Pancreas (tissue), 10 donors: Measurements from ENCODE around the gene PTGDS. TPM values are rescaled to one million over a fixed set of nuclear protein-coding genes. Genes with fewer than 3 reads are reported as not detected.

Experiments used
- ATAC-seq, 4 donors: fragments of 200-7000 bp; cut with Tn5 transposase; one replicate each; pipeline versions ENCODE4 v1.8.0 to v1.9.1; 2020; ENCODE audit warnings: mild to moderate bottlenecking in 4 of 4, moderate library complexity in 4 of 4
- DNase-seq, 6 donors: peaks; one replicate each; pipeline ENCODE4 v3.0.0-alpha.2; 2020
- FAIRE-seq: peaks from 2 replicates; lab custom pipeline; 2012; peaks lifted over from hg19 to GRCh38; lab: Jason Lieb, UNC
- H3K27ac ChIP-seq, 4 donors: fragments of 200-600 bp; sonication (generic); 1 replicate in 3 of 4; 2 replicates in 1 of 4; pipeline versions ENCODE4 v1.5.0 to v1.8.0; 2020
- H3K27me3 ChIP-seq, 4 donors: fragments of 200-600 bp; one replicate each; pipeline ENCODE4 v1.8.0; 2021
- H3K36me3 ChIP-seq, 3 donors: fragments of 200-600 bp; sonication (generic) in 1 of 3; one replicate each; pipeline versions ENCODE4 v1.5.0 to v1.8.0; 2020 to 2021
- H3K4me1 ChIP-seq, 3 donors: fragments of 200-600 bp; one replicate each; pipeline ENCODE4 v1.8.0; 2021
- H3K4me3 ChIP-seq, 4 donors: fragments of 200-600 bp; sonication (generic) in 2 of 4; one replicate each; pipeline versions ENCODE4 v1.5.0 to v1.8.0; 2020 to 2021
- H3K9me3 ChIP-seq, 4 donors: fragments of 200-600 bp; one replicate each; pipeline ENCODE4 v1.8.0; 2021
- WGBS, 2 donors: extraction: QIAGEN DNeasy Blood & Tissue Kit; methylation state at CpG; one replicate each; pipeline ENCODE4 v1.1.7; 2013; 5-methylcytosine and 5-hydroxymethylcytosine counted together
- intact Hi-C, 3 donors: fragments of 100-400 bp; cut with DNase I; formaldehyde crosslinking; loops; one replicate each; pipeline versions ENCODE4 v1.11.1 to v1.14.2; 2022
- polyA plus RNA-seq, 2 donors: library from polyadenylated mRNA; stranded (reverse); fragments of 200-250 nt; gene quantifications; one replicate each; pipeline ENCODE4 v1.2.3, GENCODE V29; 2013
- total RNA-seq, 6 donors: library from RNA; stranded (reverse); fragmentation: NEBNext Ultra II Directional in 4 of 6; extraction: Animal tissue kit (Norgen Biotek cat#: 25700) in 4 of 6; gene quantifications; one replicate each; pipeline versions ENCODE4 v1.2.1 to v1.2.4, GENCODE V29; 2021 to 2023
- TF ChIP-seq, protein P1 (sequence below), 4 donors: fragments of 200-600 bp; sonication (generic) in 3 of 4; IDR thresholded peaks; one replicate each; pipeline versions ENCODE4 v1.5.0 to v1.8.0; 2021; ENCODE audit warnings: antibody characterized with exemption in 4 of 4
- donor health status: healthy with polysubstance abuse.
- donor health status: DM: no; HTN: no; CAD: no; lungs with moderate emphysema.
- donor health status: DM: no; HTN: no; CAD: no.
- donor health status: control.
- donor health status: control.
- donor health status: Bipolar disorder and iron deficiency.
- donor health status: DM: yes; HTN: yes; CAD: no.
- donor health status: DM: no; HTN: no; CAD: no.
- donor health status: DM: no; HTN: no; CAD: no.
- donor health status: DM: yes; HTN: yes; CAD: no.

PTGDS gene
- total and polyA plus RNA-seq, 8 donors = 5.7 to 49.1 (median 36.9) TPM

DNA sequence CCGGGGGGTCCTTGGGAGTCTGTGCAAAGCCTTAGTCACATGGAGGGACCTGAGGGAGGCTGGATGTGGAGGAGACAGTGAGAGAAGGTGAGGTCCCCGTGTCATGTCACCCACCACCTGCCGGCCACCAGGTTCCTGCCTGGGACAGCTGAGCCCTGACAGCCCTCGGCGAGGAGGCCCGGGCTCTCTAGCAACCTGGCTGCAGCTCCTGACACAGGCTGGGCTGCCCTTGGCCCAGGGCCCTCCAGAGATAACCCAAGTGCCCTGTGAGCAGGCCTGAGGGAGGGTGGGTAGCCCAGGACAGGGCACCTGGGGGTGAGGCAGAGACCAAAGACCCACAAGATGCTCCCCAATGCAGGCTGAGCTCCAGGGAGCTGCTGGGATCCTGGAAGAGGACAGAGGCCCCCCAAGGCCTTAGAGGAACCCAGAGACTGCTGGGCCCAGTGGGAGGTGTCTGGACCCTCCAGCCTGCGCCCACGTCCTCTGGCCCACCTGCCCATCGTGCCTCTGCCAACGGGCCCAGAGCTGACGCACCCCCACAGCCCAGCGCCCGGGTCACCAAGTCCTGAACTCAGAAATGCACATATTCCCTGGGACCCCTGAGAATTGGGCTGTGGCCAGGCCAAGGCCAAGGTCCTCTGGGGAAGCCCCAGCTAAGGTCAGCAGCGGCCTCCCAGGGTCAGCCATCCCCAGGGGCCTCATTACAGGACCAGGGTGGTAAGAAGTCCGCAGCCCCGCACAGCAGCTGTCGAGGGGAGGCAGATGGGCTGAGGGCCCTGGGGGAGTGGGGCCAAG is 8.8 kb upstream of the PTGDS start:
- WGBS, 2 donors = 73 to 76% methylated on average over 14 to 17 of the region's 17 CpGs
- DNase-seq (no peak), FAIRE-seq (no peak), ATAC-seq (no peak)
- Histone ChIP-seq H3K9me3 (no peaks in the 10 kb centered on the region), H3K4me1 (peaks cover 0 to 5% (median 4%) of the 10 kb centered on the region in 3 donors), H3K4me3 (no peak overlapping the region), H3K27me3 (no peaks in the 10 kb centered on the region), H3K27ac (no peak overlapping the region), H3K36me3 (no peaks in the 10 kb centered on the region)
- TF ChIP-seq, protein P1, sequence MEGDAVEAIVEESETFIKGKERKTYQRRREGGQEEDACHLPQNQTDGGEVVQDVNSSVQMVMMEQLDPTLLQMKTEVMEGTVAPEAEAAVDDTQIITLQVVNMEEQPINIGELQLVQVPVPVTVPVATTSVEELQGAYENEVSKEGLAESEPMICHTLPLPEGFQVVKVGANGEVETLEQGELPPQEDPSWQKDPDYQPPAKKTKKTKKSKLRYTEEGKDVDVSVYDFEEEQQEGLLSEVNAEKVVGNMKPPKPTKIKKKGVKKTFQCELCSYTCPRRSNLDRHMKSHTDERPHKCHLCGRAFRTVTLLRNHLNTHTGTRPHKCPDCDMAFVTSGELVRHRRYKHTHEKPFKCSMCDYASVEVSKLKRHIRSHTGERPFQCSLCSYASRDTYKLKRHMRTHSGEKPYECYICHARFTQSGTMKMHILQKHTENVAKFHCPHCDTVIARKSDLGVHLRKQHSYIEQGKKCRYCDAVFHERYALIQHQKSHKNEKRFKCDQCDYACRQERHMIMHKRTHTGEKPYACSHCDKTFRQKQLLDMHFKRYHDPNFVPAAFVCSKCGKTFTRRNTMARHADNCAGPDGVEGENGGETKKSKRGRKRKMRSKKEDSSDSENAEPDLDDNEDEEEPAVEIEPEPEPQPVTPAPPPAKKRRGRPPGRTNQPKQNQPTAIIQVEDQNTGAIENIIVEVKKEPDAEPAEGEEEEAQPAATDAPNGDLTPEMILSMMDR (IDR thresholded peaks at IDR 0.05) = no peak
- intact Hi-C loops = no loop called here

DNA sequence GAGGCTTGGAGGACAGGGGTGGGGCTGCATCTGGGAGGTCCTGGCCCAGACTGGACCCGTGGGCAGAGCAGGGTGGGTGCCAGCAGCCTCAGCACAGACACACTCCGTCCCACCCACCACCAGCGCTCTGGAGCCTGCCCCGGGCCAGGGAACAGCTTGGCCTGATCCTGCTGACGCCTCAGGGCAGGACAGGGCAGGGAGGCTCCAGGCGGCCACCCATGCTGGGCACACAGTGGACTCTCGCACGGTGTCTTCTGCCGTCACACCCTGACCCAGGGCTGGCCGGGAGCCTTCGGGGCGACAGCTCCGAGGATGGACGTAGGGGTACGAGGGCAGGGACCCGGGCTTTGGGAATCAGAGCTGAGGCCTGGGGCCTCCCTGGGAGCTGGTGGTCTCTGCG is 8.2 kb upstream of the PTGDS start:
- ATAC-seq (no peak), FAIRE-seq (no peak), DNase-seq (no peak)
- Histone ChIP-seq H3K27ac (no peak overlapping the region), H3K4me1 (peaks cover 0 to 5% (median 4%) of the 10 kb centered on the region in 3 donors), H3K27me3 (no peaks in the 10 kb centered on the region), H3K36me3 (no peaks in the 10 kb centered on the region), H3K9me3 (no peaks in the 10 kb centered on the region), H3K4me3 (no peak overlapping the region)
- 84 to 85% methylated on average over 17 of the region's 17 CpGs for WGBS, 2 donors
- TF ChIP-seq, protein P1 (IDR thresholded peaks at IDR 0.05) = no peak
- intact Hi-C loops = no loop called here

DNA sequence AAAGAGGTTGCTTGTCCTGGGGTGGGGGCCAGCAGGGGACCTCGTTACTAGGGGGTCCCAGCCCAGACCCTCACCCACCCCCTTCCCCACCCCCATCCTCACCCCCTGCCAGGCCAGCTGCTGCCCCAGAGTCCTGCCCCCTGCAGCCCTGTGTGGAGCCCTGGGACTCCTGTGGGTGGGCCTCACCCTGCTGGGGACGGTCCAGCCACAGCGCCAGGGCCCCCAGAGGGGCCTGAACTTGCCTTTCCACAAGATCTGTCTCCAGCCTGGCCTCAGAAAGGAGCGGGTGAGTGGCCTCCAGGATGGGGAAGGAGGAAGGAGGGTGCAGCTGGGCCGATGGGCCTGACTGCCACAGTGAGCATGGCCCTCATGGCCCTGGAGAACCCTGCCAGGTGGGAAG is 7.5 kb upstream of the PTGDS start:
- WGBS, 2 donors = 72 to 75% methylated on average over 5 of the region's 5 CpGs
- intact Hi-C loops = no loop called here
- no peaks in the 10 kb centered on the region for H3K36me3 ChIP-seq

DNA sequence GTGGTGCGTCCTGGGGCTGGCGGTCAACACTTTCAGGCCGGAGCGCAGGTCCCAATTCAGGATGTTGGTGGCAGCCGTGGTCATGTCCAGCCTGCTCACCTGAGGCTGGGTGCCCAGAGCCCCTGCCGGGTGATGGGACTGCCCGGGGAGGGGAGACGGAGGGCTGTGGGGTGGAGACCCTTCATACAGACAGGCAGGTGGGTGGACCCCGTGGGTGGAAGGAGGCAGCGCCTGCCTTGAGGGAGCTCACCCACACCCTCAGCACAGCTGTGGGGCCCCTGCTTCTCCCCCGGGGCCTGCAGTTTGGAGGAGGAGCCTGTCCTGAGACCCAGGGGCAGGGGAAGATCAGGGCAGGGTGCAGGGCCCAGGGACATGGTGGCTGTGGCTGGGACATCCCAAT is 6.9 kb upstream of the PTGDS start:
- Histone ChIP-seq H3K4me3 (no peak overlapping the region), H3K36me3 (no peaks in the 10 kb centered on the region), H3K27ac (no peak overlapping the region), H3K9me3 (no peaks in the 10 kb centered on the region), H3K27me3 (no peaks in the 10 kb centered on the region), H3K4me1 (peaks cover 0 to 5% (median 4%) of the 10 kb centered on the region in 3 donors)
- intact Hi-C loops = no loop called here
- ATAC-seq (no peak), FAIRE-seq (no peak), DNase-seq (no peak)
- 84 to 88% methylated on average over 10 to 11 of the region's 11 CpGs for WGBS, 2 donors
- TF ChIP-seq, protein P1 (IDR thresholded peaks at IDR 0.05) = no peak

More for the DNA sequence above, 7.5 kb upstream of the PTGDS start:
- no peaks in the 10 kb centered on the region for H3K27me3 ChIP-seq
- H3K27ac ChIP-seq = no peak overlapping the region
- FAIRE-seq = no peak
- no peak for DNase-seq
- H3K9me3 ChIP-seq = no peaks in the 10 kb centered on the region
- H3K4me1 ChIP-seq = peaks cover 0 to 5% (median 4%) of the 10 kb centered on the region in 3 donors
- TF ChIP-seq, protein P1 (IDR thresholded peaks at IDR 0.05) = no peak
- H3K4me3 ChIP-seq = no peak overlapping the region
- no peak for ATAC-seq

DNA sequence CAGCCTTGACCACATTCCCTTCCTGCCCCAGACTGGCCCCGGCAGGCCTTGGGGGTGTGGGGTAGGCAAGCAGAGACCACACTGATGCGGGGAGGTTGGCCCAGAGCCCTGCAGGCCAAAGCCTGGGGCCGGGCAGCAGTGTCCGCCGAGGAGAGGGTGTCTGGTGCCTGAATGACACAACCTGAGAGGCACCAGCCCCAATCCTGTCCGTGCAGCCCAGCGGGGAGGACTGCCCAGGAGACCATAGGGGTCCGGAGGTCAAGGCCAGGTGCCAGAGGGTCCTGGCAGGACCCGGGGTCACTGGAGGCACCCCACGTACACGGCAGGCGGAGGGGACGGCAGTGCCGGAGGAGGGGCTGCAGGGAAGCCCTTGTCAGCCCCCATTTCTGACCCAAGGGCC is 5.6 kb upstream of the PTGDS start:
- ATAC-seq = no peak
- DNase-seq = no peak
- WGBS, 2 donors = 72 to 76% methylated on average over 13 to 14 of the region's 14 CpGs
- TF ChIP-seq, protein P1 (IDR thresholded peaks at IDR 0.05) = no peak
- no peaks in the 10 kb centered on the region for H3K4me1 ChIP-seq
- no peaks in the 10 kb centered on the region for H3K27me3 ChIP-seq
- no peak overlapping the region for H3K4me3 ChIP-seq
- no peak for FAIRE-seq
- H3K36me3 ChIP-seq = no peaks in the 10 kb centered on the region
- no peaks in the 10 kb centered on the region for H3K9me3 ChIP-seq
- no peak overlapping the region for H3K27ac ChIP-seq
- intact Hi-C loops = no loop called here
